ENCODE data around the gene CRTC3.
"Not testable (repeated sequence)": the region's sequence is repeated elsewhere in the genome, so short reads cannot be mapped to it uniquely, and the experiment has no call there.

CRTC3 gene

DNA sequence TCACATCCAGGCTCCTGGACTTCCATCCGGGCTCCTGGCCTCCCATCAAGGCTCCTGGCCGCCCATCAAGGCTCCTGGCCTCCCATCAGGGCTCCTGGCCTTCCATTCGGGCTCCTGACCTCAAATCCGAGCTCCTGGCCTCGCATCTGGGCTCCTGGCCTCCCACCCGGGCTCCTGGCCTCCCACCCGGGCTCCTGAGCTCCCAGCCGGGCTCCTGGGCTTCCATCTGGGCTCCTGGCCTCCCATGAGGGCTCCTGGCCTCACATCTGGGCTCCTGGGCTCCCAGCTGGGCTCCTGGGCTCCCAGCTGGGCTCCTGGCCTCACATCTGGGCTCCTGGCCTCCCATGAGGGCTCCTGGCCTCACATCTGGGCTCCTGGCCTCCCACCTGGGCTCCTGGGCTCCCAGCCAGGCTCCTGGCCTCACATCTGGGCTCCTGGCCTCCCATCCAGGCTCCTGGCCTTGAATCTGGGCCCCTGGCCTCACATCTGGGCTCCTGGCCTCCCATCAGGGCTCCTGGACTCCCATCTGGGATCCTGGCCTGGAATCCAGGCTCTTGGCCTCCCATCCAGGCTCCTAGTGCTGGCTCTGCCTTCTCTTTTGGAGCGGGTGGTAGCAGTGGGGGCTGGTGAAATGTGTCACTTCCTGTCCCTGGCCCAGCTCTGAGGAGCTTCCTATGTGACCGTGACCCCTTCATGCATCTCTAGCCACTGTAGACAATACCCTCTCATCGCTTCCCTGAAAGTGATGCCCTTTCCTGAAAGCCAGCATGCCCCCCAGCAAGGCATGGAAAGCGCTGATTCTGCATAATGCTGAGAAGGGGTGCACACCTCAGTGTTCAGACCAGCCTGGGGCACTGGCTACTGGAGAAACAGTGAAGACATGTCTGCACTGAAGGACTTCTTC, 124.8 kb downstream of the CRTC3 start:
- no peak for DNase-seq

- DNase-seq, result peak; percentile 48 to 53
Measured at GRCh38 chr15:90657520-90658172, 127.9 kb downstream of the CRTC3 start.

DNA sequence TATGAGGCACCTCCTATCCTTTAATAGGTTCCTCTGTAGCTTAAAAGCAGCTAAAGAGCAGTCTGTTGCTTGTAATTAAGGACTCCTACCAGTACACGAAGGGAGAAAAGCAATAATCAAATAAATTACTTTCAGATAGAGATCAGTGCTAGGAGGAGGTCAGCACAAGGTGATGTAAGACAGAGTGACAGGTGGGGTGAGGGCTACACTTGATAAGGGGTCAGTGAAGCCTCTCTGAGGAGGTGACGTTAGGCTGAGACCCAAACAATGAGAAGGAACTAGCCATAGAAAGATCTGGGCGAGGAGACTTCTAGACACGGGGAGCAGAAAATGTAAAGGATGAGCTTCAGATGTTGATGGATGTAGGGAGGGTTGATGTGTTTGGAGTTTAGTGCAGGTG, 129.8 kb downstream of the CRTC3 start:
- no peak for DNase-seq

GRCh38 chr15:90660195-90660998, 130.7 kb downstream of the CRTC3 start:
- DNase-seq, result peak; percentile 69 to 72

GRCh38 chr15:90660999-90661330, 131.2 kb downstream of the CRTC3 start:
- DNase-seq, result not testable (repeated sequence)

DNA sequence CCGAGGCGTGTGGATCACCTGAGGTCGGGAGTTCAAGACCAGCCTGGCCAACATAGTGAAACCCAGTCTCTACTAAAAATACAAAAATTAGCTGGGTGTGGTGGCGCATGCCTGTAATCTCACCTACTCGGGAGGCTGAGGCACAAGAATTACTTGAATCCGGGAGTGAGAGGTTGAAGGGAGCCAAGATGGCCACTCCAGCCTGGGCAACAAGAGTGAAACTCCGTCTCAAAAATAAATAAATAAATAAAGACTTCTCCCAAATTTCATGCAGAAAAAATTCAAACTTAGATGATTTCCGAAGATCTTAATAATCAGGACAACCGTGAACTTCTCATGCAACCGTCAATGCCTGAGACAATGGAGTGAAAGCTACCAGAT, 134.3 kb downstream of the CRTC3 start:
- not testable (repeated sequence) for DNase-seq

DNA sequence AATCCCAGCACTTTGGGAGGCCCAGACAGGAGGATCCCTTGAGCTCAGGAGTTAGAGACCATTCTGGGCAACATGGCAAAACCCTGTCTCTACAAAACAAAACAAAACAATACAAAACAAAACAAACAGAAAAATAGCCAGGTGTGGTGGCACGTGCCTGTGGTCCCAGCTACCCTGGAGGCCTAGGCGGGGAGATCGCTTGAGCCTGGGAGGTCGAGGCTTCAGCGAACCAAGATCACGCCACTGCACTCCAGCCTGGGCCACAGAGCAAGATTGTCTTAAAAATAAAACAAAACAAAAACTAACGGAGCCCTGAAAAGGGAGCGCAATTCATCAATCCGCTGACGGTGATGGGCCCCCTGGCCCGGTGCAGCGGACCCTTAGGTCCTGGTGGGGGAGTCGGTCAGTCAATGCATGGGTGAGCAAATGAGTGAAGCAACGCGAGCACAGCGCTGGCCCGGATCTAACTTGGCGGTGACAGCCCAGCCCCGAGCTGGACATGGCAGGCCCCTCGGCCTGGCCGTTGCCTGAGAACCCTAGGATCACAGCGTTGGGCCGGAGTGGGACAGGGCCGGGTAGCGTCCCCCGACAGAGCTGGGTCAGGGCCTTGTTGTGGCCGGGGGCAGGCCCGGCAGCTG, 135.0 kb downstream of the CRTC3 start:
- no peak for DNase-seq

DNA sequence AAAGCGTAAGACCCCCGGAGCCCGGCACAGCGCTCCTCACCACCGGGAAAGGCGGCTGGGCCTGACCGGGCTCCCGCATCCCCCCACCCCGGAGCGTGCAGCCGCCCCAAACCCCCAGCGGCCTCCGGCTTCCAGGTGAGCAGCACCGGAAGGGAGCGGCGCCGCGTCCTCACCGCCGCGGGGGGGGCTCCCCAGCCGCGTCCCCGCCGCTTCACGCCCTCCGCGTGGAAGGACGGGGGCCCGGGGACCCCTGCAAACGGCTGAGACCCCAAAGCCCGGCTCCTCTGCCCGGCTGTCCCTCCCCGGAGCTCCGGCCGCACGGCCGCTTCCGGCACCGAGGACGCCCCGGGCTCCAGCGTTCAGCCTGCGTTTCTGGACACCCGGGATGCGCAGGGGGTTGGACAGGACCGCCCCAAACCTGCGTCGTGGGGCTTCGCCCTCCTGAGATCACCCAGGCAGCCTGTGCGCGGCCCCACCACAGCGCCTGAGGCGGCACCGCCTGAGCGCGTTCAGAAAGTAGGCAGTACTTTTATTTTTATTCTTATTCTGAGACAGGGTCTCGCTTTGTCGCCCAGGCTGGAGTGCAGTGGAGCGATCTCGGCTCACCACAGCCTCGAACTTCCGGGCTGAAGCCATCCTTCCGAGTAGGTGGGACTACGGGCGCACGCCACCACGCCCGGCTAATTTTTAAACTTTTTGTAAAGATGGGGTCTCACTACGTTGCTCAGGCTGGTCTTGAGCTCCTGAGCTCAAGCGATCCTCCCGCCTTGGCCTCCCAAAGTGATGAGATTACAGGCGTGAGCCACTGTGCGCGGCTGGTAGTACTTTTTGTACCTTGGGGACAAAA, 135.8 kb downstream of the CRTC3 start:
- peak; percentile 11 to 16 for DNase-seq

DNA sequence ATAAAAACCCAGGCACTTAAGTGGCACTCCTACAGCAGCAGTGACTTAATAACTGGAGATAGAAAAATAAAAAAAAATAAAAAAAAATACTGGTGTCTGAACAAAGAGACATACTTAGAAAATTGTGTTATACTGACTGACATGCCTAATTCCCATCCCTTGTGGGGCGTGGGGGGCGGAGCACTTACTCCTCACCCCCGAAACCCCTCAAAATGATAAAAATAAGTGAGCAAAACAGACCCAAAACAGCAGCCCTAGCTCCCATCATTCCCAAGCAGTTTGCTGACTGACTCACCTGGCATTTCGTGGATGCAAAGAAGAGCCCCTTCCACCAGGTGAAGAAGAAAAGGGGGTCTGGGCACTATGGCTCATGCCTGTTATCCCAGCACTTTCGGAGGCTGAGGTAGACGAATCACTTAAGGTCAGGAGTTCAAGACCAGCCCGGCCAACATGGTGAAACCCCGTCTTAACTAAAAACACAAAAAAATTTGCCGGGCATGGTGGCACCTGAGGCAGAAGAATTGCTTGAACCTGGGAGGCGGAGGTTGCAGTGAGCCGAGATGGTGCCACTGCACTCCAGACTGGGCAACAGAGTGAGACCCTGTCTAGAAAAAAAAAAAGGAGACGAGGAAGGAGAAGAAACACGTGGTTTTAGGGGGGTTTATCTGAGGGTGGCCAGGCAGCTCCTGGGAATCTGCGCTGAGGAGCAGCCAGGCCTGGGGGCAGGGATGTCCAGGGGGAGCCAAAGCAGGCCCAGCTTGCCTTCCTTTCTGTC, 136.6 kb downstream of the CRTC3 start:
- no peak for DNase-seq

DNA sequence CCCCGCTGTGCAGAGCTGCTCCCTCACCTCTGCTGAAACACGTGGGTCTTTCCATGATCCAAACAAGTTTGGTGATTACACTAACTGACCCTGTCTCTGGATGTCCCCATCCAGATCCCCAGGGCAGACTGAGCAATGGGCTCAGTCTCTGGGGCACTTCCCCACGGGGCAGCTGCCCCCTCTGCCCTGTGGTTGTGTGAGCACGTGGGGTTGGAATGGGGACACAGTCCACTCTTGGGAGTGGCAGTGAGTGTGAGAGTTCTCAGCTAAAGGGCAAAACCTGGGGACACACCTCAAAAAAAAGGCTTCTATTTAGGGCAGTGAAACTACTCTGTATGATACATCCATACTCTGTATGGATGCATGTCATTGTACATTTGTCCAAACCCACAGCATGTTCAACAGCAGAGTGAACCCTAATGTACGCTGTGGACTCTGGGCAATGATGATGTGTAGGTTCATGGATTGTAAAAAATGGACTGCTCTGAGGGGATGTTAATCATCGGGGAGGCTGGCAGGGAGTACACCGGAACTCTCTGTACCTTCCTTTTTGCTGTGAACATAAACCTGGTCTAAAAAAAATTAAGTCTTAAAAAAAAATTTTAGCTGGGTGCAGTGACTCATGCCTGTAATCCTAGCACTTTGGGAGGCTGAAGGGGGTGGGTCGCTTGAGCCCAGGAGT, 137.5 kb downstream of the CRTC3 start:
- DNase-seq, result no peak

DNA sequence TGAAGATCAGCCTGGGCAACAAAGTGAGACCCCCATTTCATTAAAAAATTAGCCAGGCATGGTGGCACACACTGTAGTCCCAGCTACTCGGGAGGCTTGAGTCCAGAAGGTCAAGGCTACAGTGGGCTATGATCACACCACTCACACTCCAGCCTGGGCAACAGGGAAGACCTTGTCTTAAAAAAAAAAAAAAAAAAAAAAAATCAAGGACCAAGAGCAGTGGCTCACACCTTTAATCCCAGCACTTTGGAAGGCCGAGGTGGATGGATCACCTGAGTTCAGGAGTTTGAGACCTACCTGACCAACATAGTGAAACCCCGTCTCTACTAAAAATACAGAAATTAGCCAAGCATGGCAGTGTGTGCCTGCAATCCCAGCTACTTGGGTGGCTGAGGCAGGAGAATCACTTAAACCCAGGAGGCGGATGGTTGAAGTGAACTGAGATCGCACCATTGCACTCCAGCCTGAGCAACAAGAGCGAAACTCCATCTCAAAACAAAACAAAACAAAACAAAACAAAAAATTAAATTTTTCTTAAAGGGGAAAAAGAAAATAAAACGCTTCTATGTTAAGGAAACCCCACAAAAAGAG, 138.1 kb downstream of the CRTC3 start:
- not testable (repeated sequence) for DNase-seq

DNA sequence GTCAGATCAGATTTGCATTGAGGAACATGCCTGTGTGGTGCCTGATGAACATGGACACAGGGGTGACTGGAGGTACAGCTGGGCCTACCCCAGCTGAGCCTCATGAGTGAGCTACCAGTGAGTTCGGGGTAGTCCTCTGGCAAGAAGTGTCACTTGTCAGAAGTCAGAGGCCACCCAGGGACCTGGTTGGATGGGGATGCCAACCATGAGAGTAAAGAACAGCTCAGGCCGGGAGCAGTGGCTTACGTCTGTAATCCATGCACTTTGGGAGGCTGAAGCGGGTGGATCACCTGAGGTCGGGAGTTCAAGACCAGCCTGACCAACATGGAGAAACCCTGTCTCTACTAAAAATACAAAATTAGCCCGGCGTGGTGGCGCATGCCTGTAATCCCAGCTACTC, 140.9 kb downstream of the CRTC3 start:
- not testable (repeated sequence) for DNase-seq

DNA sequence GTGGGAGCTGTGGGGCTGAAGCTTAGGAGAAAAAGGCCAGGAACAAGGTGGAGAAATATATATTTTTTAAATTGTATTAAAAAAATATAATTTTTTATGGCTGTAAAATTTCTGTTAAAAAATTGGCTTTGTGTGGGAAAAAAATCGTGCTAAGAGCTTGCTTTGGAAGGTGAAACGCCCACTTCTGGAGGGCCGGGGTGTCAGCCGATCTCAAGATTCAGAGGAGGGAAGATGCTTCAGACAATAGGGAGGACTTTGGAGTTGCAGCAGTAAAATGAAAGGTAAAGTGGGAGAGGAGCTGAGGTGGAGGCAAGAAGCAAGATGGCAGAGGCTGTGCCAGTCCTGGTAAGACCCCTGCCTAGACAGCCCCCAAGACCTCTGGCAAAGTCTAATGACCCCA, 141.5 kb downstream of the CRTC3 start:
- DNase-seq, result no peak

GRCh38 chr15:90673357-90673756, 143.6 kb downstream of the CRTC3 start:
- not testable (repeated sequence) for DNase-seq

DNA sequence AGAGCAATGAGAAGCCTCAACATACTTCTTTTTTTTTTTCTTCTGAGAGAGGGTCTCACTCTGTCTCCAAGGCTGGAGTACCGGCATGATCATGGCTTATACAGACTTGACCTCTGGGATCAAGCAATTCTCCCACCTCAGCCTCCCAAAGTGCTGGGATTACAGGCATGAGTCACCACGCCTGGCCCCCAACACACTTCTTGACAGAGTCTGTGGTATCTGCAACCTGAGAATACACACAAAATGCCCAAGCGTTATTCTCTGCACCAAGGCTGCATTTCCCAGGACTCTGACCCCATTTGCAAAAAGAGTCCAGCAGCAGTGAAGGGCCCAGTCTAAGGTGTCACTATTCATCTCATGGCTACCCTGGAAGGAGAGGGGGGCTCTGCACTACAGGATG, 144.8 kb downstream of the CRTC3 start:
- DNase-seq, result no peak

DNA sequence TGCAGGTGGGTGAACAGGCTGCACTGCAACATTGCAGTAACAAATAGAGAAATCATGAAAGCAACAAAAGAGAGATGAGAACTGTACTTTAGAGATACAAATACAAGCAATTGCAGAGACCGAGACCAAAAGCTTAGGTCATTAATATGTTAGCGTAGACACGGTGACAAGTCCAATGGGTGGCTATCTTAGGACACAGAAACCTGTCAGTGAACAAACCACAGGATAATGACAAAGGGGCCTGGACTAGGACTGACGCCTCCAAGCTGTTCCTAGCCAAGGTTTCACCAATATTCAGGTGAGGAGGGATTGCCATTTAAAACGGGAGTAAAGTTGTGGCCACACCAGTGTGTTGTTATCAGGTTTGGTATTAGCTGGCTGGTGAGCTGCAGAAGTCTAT, 145.7 kb downstream of the CRTC3 start:
- DNase-seq, result no peak

DNA sequence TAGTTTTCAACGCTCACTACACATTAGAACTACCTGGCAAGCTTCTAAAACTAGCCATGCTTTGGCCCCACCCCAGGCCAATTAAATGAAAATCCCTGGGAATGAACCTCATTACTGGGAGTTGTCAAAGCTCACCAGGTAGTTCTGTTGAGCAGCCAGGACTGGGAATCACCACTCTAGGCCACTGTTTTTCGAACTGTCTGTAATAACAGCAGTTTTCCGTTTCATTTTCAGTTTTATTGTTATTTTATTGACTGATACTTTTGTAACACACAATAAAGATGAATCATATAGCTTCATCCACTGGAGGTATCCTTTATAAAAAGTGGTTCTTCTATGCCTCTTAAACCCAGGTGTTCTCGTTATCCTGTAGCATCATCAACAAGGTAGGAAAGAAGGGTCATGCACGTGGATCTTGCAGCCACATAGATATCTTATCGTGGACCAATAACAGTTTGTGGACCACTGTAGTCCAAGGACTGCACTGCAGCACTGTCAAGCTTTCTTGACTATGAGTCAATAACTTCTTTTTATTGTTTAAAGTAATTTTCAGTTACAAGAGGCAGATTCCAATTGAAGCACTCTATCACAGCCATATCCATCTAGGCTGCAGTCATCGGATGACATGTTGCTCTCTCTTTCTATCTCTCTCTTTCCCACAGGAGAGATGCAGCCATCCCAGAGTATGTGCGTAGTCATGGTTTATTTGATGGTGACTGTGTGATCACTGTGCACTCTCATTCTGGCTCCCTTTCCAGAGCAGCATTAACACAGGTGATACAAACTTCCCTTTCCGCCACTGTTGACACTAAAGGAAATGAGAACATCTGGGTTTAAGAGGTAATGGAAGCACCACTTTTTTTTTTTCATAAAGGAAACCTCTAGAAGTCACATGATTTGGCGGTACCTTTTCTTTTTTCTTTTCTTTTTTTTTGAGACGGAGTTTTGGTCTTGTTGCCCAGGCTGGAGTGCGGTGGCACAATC, 148.4 kb downstream of the CRTC3 start:
- DNase-seq, result no peak

GRCh38 chr15:90679959-90680358, 150.2 kb downstream of the CRTC3 start:
- DNase-seq, result no peak

DNA sequence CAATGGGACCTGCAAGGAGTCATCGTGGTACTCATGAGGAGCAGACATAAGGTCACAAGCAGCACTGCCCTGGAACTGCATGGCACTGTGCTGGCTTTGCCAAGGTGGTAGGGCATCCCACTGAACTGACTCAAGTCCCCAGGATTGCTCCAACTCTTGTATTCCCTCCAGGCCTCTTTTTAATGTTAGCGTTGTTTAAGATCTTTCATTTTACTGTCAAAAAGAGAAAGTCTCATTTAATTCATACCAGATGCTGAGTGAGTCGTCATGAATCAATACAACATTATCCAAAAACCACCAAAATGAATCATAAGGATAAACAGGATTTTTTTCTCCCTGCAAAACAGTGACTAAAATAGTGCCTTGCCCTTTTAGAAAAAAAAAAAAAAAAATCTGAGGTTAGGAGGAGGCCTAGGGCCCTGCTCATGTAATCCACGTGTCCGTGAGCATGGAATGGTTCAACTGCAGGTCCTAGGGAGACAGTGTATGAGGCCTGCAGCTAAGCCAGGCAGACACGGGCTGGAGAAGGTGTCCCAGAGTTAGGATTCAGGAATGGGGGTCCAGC, 150.7 kb downstream of the CRTC3 start:
- DNase-seq, result no peak
